ENCODE data around the gene RGS16. TPM values are rescaled to one million over a fixed set of nuclear protein-coding genes. Genes with fewer than 3 reads are reported as not detected.
A peak's percentile ranks its signal among the peaks of the same experiment; 100 is the strongest.

Gene RGS16
- total RNA-seq, 1 donor from 2014 or later, result 50.2 TPM

DNA sequence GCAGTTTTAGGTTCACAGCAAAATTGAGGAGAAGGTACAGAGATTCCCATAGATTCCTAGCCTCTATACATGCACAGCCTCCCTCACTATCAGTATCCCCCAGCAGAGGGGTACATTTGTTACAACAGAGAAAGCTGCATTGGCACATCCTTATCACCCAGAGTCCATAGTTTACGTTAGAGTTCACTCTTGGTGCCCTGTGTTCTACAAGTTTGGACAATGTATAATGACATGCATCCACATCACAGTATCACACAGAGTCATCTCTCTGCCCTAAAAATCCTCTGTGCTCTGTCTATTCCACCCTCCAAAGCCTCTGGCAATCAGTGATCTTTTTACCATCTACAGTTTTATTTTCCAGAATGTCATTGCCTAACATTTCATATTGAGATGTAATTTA, 22.3 kb upstream of the RGS16 start:
- Mint-ChIP-seq H3K27me3 (ENCODE audit: low read depth) (peaks cover 14% of the 10 kb centered on the region), H3K4me1 (ENCODE audit: low read depth) (peaks cover 70% of the 10 kb centered on the region), H3K9me3 (no peaks in the 10 kb centered on the region), H3K27ac (no peak overlapping the region), H3K36me3 (ENCODE audit: low read depth) (no peaks in the 10 kb centered on the region), H3K4me3 (ENCODE audit: low read depth) (no peak overlapping the region)
- no peak for DNase-seq (ENCODE audit: low spot score)
- intact Hi-C loops (cut with micrococcal nuclease), result loop anchor here (10.0 kb wide), 1 partner anchor 848 kb away; the partner anchor contains the start of gene SMG7

DNA sequence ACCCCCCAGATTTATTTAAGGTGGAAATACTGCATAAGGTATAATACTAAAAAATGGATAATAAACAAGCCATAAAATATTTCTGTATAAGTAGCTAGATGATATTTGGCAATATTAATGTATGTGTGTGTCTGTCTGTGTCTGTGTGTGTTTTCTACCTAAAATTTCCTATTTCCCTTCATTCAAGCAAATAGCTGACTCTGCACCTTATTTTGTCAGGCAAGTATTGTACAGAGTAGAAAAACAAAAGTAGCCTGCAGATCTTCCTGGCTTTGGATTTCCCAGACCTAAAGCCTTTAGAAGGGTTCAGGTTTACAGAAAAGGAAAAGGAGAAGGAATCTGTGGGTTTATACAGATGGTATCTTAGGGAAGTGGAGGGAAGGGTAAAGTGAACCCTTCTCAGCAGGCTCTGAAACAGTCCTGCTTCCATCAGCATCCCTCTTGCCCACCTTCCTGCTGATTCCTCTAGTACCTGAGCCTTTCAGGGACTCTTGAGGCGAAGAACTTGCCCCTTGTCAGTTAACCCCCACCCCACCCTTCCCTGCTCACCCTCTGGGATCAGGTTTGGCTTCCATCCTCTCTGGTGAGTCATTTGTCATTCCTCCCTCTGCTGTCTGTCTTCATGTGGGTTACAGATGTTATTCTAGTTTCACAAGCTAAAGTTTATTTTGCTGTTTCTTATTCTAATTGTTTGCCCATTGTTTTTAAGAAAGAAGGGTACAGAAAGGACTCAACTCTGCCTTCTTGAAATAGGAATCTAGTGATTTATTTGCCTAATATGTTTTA, 21.7 kb upstream of the RGS16 start:
- H3K36me3 Mint-ChIP-seq (ENCODE audit: low read depth), result no peaks in the 10 kb centered on the region
- no peak for DNase-seq (ENCODE audit: low spot score)
- H3K27me3 Mint-ChIP-seq (ENCODE audit: low read depth), result peaks cover 12% of the 10 kb centered on the region
- intact Hi-C loops (cut with micrococcal nuclease), result loop anchor here (10.0 kb wide), 1 partner anchor 849 kb away; the partner anchor contains the start of gene SMG7
- peaks cover 5% of the 10 kb centered on the region for H3K9me3 Mint-ChIP-seq
- H3K4me3 Mint-ChIP-seq (ENCODE audit: low read depth), result no peak overlapping the region
- H3K27ac Mint-ChIP-seq, result peak overlapping the region; percentile 25
- H3K4me1 Mint-ChIP-seq (ENCODE audit: low read depth), result peaks cover 72% of the 10 kb centered on the region

DNA sequence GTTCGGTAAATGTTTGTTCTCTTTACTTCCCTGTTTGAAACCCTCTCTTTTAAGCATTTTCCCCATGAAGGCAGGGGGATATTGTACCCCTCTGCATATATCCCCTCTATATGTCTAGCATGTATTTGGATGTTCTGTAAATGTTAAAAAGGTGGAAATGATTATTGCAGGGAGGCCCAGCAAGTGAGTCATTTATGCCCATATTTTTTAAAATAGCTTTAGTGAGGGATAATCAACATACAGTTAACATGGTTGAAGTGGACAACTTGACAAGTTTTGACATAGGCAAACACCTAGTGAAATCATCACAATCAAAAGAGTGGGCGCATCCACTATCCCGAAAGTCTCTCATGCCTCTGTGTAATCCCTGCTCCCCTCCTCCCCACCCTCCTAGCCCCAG, 20.8 kb upstream of the RGS16 start:
- Mint-ChIP-seq H3K4me1 (ENCODE audit: low read depth) (peaks cover 67% of the 10 kb centered on the region), H3K27me3 (ENCODE audit: low read depth) (peaks cover 12% of the 10 kb centered on the region), H3K4me3 (ENCODE audit: low read depth) (no peak overlapping the region), H3K9me3 (peaks cover 10% of the 10 kb centered on the region), H3K36me3 (ENCODE audit: low read depth) (peaks cover 4% of the 10 kb centered on the region), H3K27ac (peak overlapping the region; percentile 25)
- intact Hi-C loops (cut with micrococcal nuclease), result loop anchor here (10.0 kb wide), 1 partner anchor 850 kb away; the partner anchor contains the start of gene SMG7
- DNase-seq (ENCODE audit: low spot score), result no peak

DNA sequence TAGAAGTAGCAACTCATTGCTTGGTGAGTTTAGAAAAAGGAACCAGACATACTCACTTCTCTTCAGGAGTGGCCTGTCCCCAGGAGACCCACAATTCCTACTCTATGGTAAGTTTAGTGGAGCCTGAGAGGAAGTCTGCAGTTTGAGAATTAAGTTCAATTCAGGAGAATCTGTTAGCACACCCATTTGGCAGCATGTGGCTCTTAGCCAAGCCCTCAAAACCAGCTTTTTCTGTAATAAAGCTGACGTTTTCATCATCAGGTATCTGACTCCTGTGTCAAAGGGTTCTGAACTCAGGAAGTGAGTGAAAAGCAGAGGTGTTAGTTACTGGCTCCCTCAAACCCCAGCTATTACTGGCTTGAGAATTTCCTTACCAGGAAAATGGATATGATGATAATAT, 20.4 kb upstream of the RGS16 start:
- no peak overlapping the region for H3K4me3 Mint-ChIP-seq (ENCODE audit: low read depth)
- H3K27me3 Mint-ChIP-seq (ENCODE audit: low read depth), result peaks cover 12% of the 10 kb centered on the region
- peak overlapping the region; percentile 25 for H3K27ac Mint-ChIP-seq
- DNase-seq (ENCODE audit: low spot score), result no peak
- H3K36me3 Mint-ChIP-seq (ENCODE audit: low read depth), result peaks cover 4% of the 10 kb centered on the region
- intact Hi-C loops (cut with micrococcal nuclease), result loop anchor here (1.0 to 10.0 kb wide), 2 partner anchors 8 to 850 kb away; partner anchors contain the start of gene SMG7
- H3K4me1 Mint-ChIP-seq (ENCODE audit: low read depth), result peaks cover 63% of the 10 kb centered on the region
- H3K9me3 Mint-ChIP-seq, result peaks cover 10% of the 10 kb centered on the region

DNA sequence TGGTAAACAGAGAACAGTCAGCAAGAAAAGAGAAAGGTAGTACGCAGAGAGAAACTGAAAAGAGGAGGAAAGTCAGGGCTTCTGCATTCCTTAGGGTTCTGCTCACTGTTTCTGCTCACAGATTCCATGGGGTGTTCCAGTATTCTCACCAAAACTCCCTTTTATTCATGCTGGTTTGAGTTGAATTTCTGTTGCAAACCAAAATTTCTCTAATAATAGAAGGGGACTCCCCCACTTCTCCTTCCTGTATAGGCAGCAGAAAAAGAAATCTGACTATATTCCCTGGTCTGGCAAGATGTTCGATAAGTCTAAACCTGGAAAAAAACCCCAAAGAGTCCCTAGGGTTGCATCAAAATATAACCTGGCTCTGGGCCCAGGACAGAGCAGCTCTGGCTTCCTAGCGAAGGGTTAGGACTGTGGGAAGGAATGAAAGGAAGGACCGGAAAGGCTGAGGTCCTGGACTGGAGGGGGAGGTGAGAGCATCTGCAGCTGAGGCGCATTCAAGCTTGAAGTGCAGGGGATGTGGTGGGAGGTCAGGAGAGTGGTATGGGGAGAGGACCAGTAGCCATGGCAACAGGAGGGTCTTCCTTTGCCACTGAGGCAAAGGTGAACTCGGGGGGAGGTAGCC, 18.8 kb upstream of the RGS16 start:
- Mint-ChIP-seq H3K9me3 (peaks cover 15% of the 10 kb centered on the region), H3K27ac (no peak overlapping the region), H3K4me1 (ENCODE audit: low read depth) (peaks cover 65% of the 10 kb centered on the region), H3K4me3 (ENCODE audit: low read depth) (no peak overlapping the region), H3K27me3 (ENCODE audit: low read depth) (peaks cover 16% of the 10 kb centered on the region), H3K36me3 (ENCODE audit: low read depth) (peaks cover 4% of the 10 kb centered on the region)
- DNase-seq (ENCODE audit: low spot score), result no peak
- intact Hi-C loops (cut with micrococcal nuclease), result loop anchor here (10.0 kb wide), 1 partner anchor 852 kb away; the partner anchor contains the start of gene SMG7

DNA sequence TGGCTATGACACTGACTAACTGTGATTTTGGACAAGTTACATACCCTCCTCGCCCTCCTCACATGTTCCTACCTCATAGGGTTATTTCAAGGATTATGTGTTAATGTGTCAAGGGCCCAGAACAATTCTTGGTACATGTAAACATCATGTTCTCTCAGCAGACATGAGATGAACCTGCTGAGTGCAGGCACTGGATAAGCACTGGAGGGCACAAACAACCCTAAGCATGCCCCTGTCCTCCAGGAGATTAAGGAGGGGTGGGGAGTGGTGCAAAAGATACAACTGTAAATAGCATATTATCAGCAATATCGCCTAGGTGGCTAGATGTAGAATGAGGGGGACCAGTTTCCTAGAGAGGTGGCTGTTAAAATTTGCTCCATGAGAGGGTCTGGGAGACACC, 17.7 kb upstream of the RGS16 start:
- Mint-ChIP-seq H3K27me3 (ENCODE audit: low read depth) (peaks cover 10% of the 10 kb centered on the region), H3K4me3 (ENCODE audit: low read depth) (no peak overlapping the region), H3K4me1 (ENCODE audit: low read depth) (peaks cover 71% of the 10 kb centered on the region), H3K9me3 (peaks cover 15% of the 10 kb centered on the region), H3K36me3 (ENCODE audit: low read depth) (peaks cover 4% of the 10 kb centered on the region), H3K27ac (no peak overlapping the region)
- intact Hi-C loops (cut with micrococcal nuclease), result loop anchor here (10.0 kb wide), 1 partner anchor 853 kb away; the partner anchor contains the start of gene SMG7
- DNase-seq (ENCODE audit: low spot score), result no peak

DNA sequence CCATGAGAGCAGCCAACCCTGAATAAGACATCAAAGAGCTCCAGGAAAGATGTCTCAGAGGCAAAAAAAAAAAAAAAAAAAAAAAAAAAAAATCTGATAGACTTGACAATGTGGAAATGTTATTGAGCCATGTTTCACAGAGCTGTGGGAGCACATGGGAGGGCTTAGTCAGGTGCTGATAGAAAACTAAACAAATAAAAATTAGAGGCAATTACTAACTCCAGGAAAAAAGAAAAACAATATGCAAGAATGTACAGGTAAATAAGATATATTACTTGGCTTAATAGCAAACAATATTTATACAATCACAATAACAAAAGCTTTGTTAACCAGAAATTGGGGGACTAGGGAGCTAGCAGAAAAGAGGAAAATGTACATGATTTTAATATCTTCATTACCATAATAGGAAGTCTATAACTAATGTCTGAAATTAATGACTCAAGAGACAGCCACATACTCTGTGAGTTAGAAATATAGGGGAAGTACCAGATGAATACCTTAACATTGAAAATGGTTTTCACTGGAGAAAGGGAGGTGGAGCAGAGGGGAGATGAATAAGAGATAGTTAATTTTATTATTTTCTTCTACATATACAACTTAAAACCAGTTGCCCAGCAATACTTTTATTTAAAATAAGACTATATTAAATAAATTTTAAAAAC, 16.9 kb upstream of the RGS16 start:
- Mint-ChIP-seq H3K27me3 (ENCODE audit: low read depth) (peaks cover 8% of the 10 kb centered on the region), H3K27ac (no peak overlapping the region), H3K9me3 (peaks cover 15% of the 10 kb centered on the region), H3K4me1 (ENCODE audit: low read depth) (peaks cover 70% of the 10 kb centered on the region), H3K36me3 (ENCODE audit: low read depth) (peaks cover 4% of the 10 kb centered on the region), H3K4me3 (ENCODE audit: low read depth) (no peak overlapping the region)
- DNase-seq (ENCODE audit: low spot score), result no peak
- intact Hi-C loops (cut with micrococcal nuclease), result loop anchor here (10.0 kb wide), 1 partner anchor 854 kb away; the partner anchor contains the start of gene SMG7

DNA sequence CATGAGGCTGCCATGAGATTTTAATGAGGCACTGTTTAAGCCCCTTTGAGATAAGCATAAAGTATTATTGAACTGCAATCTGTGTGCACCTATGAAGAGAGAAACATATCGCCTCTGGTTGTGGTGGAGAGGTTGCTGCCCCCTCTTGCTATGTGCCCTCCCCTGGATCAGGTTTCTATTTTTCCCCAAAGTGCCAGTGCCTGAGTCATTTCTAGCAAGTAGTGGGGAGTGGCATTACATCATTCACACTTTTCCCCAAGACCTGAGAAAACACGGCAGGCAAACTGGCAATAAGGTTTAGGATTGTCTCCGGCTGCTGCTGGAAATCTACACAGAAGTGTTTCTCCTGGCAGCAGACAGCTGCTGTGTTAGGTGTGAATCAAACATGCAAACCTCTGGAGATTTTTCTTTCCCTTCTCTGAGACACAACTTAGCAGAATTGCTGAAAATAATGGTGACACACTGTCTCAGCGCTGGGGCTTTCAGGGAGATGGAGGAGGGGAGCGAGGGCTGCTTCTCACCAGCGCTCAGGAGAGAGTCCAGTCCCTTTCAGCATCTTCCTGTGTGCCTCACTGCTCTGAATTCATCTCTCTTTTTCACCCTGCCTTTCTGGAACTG, 13.7 kb upstream of the RGS16 start:
- peaks cover 4% of the 10 kb centered on the region for H3K36me3 Mint-ChIP-seq (ENCODE audit: low read depth)
- H3K27me3 Mint-ChIP-seq (ENCODE audit: low read depth), result peaks cover 18% of the 10 kb centered on the region
- H3K4me1 Mint-ChIP-seq (ENCODE audit: low read depth), result peaks cover 66% of the 10 kb centered on the region
- no peak overlapping the region for H3K27ac Mint-ChIP-seq
- H3K4me3 Mint-ChIP-seq (ENCODE audit: low read depth), result no peak overlapping the region
- H3K9me3 Mint-ChIP-seq, result peaks cover 15% of the 10 kb centered on the region
- DNase-seq (ENCODE audit: low spot score), result no peak
- intact Hi-C loops (cut with micrococcal nuclease), result loop anchor here (5.0 to 10.0 kb wide), 2 partner anchors 219 to 1017 kb away; partner anchors contain the start of genes ARPC5 and DHX9

DNA sequence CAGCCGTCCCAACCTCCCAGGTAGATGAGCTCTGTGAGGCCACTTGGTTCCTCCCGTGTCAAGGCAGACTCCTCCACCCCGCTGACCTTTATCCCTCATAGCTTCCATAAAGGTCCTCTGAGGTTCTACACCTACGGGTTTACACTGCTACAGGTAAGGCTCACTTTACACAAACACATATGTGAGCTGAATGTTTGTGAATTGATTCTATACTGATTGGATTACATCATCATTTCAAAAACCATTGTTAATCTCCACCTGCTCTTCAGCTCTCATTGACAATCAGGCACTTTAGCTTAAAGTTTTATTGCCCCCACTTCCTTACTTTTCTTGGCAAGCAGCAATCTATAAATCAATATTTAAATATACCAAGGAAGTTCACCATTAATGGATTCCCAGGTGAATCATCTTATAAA, 12.8 kb upstream of the RGS16 start:
- Mint-ChIP-seq H3K4me3 (ENCODE audit: low read depth) (no peak overlapping the region), H3K27me3 (ENCODE audit: low read depth) (peaks cover 25% of the 10 kb centered on the region), H3K36me3 (ENCODE audit: low read depth) (peaks cover 4% of the 10 kb centered on the region), H3K4me1 (ENCODE audit: low read depth) (peaks cover 70% of the 10 kb centered on the region), H3K9me3 (peaks cover 15% of the 10 kb centered on the region), H3K27ac (peak overlapping the region; percentile 52)
- no peak for DNase-seq (ENCODE audit: low spot score)
- intact Hi-C loops (cut with micrococcal nuclease), result loop anchor here (5.0 to 10.0 kb wide), 2 partner anchors 220 to 1018 kb away; partner anchors contain the start of genes ARPC5 and DHX9

DNA sequence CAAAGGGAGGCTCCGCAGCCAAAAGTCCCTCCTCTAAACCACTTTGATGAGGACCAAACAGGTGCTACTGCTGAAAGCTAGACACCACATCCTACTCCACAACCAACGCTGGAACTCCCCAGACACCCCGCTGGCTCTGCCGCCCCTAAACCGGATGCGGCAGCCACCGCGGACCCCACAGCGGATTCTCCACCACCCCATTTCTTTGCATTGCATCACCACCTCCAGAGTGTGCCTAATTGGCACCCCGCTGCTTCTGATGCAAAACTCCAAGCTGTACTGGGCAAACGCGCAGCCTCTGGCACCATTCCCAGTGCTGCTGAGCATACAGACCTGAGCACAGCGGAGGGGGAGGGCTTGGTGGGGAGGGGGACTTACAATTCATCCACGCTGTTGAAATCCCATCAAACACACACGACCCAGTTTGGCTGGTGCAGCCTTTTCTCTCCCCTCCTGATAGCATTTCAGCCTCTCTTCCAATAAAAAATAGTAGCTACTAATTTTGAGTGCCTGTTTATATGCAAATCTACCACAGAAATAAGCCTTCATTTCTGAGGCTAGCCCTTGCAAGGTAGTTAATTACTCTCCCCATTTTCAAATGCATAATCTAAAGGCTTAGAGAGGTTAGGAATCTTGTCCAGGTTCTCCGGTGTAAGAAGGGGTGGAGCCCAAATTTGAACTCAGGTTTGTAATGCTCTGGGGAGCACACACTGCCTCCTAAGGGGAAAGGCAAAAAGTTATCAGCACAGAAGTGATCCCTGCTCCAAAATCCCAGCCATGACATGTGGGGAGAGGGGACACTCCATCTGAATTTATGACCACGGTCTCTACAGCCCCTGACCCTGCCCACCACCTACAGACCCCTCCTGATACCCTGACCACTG, 12.2 kb upstream of the RGS16 start:
- Mint-ChIP-seq H3K27ac (peak overlapping the region; percentile 86), H3K36me3 (ENCODE audit: low read depth) (peaks cover 4% of the 10 kb centered on the region), H3K9me3 (peaks cover 14% of the 10 kb centered on the region), H3K4me1 (ENCODE audit: low read depth) (peaks cover 70% of the 10 kb centered on the region), H3K27me3 (ENCODE audit: low read depth) (peaks cover 23% of the 10 kb centered on the region), H3K4me3 (ENCODE audit: low read depth) (peak overlapping the region; percentile 48)
- peak; percentile 85 for DNase-seq (ENCODE audit: low spot score)
- intact Hi-C loops (cut with micrococcal nuclease), result loop anchor here (1.0 to 10.0 kb wide), 7 partner anchors 8 to 1018 kb away; partner anchors contain the start of genes ARPC5 and DHX9

DNA sequence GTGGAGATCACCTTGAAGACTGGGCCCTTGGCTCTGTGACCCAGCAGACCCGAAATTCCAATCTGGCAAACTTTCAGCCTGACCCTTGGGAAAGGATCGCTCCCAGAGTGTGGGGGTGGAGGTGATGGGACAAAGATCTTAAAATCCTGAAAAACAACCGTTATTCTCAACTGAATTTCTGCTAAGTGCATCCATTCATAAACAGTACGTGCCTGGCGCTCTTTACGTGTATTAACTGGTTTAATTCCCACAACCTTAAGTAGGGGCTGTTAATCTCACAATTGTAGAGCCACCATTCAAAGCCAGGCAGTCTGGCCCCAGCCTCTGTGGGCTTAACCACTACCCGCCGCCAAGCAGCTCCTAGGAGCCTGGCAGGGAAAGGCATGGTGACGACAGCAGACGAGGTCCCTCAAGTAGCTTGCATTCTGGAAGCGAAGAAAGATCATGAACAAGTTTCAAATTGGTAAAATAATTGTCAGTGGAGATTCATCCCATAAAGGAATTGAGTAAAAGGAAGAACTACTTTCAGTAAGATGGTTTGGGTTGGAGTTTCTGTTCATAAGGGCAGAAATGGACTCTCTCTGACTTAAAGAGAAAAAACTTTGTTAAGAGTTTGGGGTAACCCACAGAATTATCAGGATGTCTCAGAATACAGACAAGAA, 11.4 kb upstream of the RGS16 start:
- H3K4me3 Mint-ChIP-seq (ENCODE audit: low read depth), result peak overlapping the region; percentile 72
- peaks cover 30% of the 10 kb centered on the region for H3K27me3 Mint-ChIP-seq (ENCODE audit: low read depth)
- peaks cover 2% of the 10 kb centered on the region for H3K36me3 Mint-ChIP-seq (ENCODE audit: low read depth)
- H3K27ac Mint-ChIP-seq, result peak overlapping the region; percentile 86
- H3K9me3 Mint-ChIP-seq, result peaks cover 7% of the 10 kb centered on the region
- peaks cover 66% of the 10 kb centered on the region for H3K4me1 Mint-ChIP-seq (ENCODE audit: low read depth)
- intact Hi-C loops (cut with micrococcal nuclease), result loop anchor here (1.0 to 10.0 kb wide), 7 partner anchors 9 to 1019 kb away; partner anchors contain the start of genes ARPC5 and DHX9
- peak; percentile 29 for DNase-seq (ENCODE audit: low spot score)

Data from activated T-helper 2 cell treated with anti-CD3 and anti-CD28 coated beads, Interferon-gamma antibody, Interleukin-2, Interleukin-4, amounts not matched to agents 10 μg/mL and 5 μg/mL and 100 μg/mL, durations not matched to agents 14 hours and 24 hours and 36 hours (primary cell).